K562 (cell line): Measurements from ENCODE around the gene NRTN. TPM values are rescaled to one million over a fixed set of nuclear protein-coding genes. Genes with fewer than 3 reads are reported as not detected.

Source experiments
- FOXA1 ChIP-seq: fragments of 450-650 bp; IDR thresholded peaks from 2 replicates; pipeline ENCODE4 v1.6.1; 2016; ENCODE audit warnings: mild to moderate bottlenecking, borderline replicate concordance
- GABPB2 ChIP-seq: fragments of 250-450 bp; sonication (Bioruptor Pico); conservative IDR thresholded peaks from 2 replicates; pipeline ENCODE4 v1.5.1; 2021; ENCODE audit warnings: mild to moderate bottlenecking
- HCFC1 ChIP-seq: IDR thresholded peaks from 2 replicates; pipeline ENCODE4 v1.6.1; 2012; ENCODE audit warnings: low read depth, low read length, improper control_type of control experiment
- KLF13 ChIP-seq: fragments of 450-650 bp; IDR thresholded peaks from 2 replicates; pipeline ENCODE4 v1.6.1; 2016; ENCODE audit warnings: missing genetic modification characterization, low read depth, mild to moderate bottlenecking, missing compliant biosample characterization, moderate library complexity, borderline replicate concordance
- KLF6 ChIP-seq: fragments of 250-450 bp; sonication (Bioruptor Pico); IDR thresholded peaks from 2 replicates; pipeline ENCODE4 v1.4.0; 2020; ENCODE audit warnings: mild to moderate bottlenecking, moderate library complexity, borderline replicate concordance
- MCM7 ChIP-seq, 2 experiments: fragments of 450-650 bp; IDR thresholded peaks; 2 replicates each; pipeline ENCODE4 v1.6.1; 2016 to 2018
- NELFE ChIP-seq: IDR thresholded peaks from 2 replicates; pipeline ENCODE4 v1.6.1; 2011; ENCODE audit warnings: mild to moderate bottlenecking; ENCODE audit not compliant: insufficient read depth, insufficient read length
- NFIC ChIP-seq: fragments of 450-650 bp; IDR thresholded peaks from 2 replicates; pipeline ENCODE4 v1.6.1; 2017; ENCODE audit warnings: mild to moderate bottlenecking, inconsistent platforms
- POLR3G ChIP-seq: IDR thresholded peaks from 2 replicates; pipeline ENCODE4 v1.6.1; 2011; ENCODE audit not compliant: insufficient read length, insufficient replicate concordance; ENCODE audit errors: extremely low read depth
- SP1 ChIP-seq: sonication (generic); formaldehyde crosslinking; IDR thresholded peaks from 2 replicates; pipeline ENCODE4 v1.8.1; 2022; ENCODE audit warnings: mild to moderate bottlenecking, missing genetic modification reagents
- SRSF1 ChIP-seq: fragments of 200-400 bp; formaldehyde crosslinking; IDR thresholded peaks from 2 replicates; pipeline ENCODE4 v1.6.1; 2017; ENCODE audit warnings: mild to moderate bottlenecking, low read depth, low read length, moderate library complexity
- ZBTB8A ChIP-seq: fragments of 450-650 bp; IDR thresholded peaks from 2 replicates; pipeline ENCODE4 v1.6.1; 2018; ENCODE audit warnings: mild to moderate bottlenecking, moderate library complexity; ENCODE audit not compliant: partially characterized antibody
- ZNF124 ChIP-seq: sonication (generic); formaldehyde crosslinking; IDR thresholded peaks from 2 replicates; pipeline ENCODE4 v1.8.1; 2022; ENCODE audit warnings: missing genetic modification reagents
- polyA plus RNA-seq, 8 experiments: library from polyadenylated mRNA; depleted of rRNA in 4 of 8; stranded (reverse) in 5 of 8; unstranded in 3 of 8; fragments of >200 nt; fragmentation: Nextera tagmentation in 2 of 8; fragmentation: Illumina TruSeq in 1 of 8; extraction: Ambion mirVana in 2 of 8; extraction: Trizol in 1 of 8; gene quantifications; 2 replicates each; pipeline versions ENCODE4 v1.2.1 to v1.2.3, GENCODE V29; 2011 to 2014; ENCODE audit warnings: inconsistent platforms in 1 of 8, missing spikeins in 1 of 8
- total RNA-seq, 7 experiments: library from RNA; depleted of rRNA in 6 of 7; stranded (reverse); fragments of >200 nt in 6 of 7; fragmentation: Illumina TruSeq in 2 of 7; extraction: Trizol in 2 of 7; gene quantifications; 2 replicates each; pipeline versions ENCODE4 v1.2.1 to v1.2.3, GENCODE V29; 2011 to 2021; ENCODE audit warnings: low replicate concordance in 1 of 7
- TF ChIP-seq, protein P1 (sequence below): sonication (generic); formaldehyde crosslinking; IDR thresholded peaks from 2 replicates; pipeline ENCODE4 v1.8.0; 2022; ENCODE audit warnings: mild to moderate bottlenecking, missing genetic modification reagents
- TF ChIP-seq, protein P2 (sequence below): fragments of 450-650 bp; formaldehyde crosslinking; IDR thresholded peaks from 2 replicates; pipeline ENCODE4 v1.4.0; 2020; ENCODE audit warnings: mild to moderate bottlenecking, moderate library complexity
- TF ChIP-seq, protein P3 (sequence below): fragments of 450-650 bp; IDR thresholded peaks from 2 replicates; pipeline ENCODE4 v1.6.1; 2018; ENCODE audit warnings: mild to moderate bottlenecking, low read depth; ENCODE audit not compliant: partially characterized antibody
- TF ChIP-seq, protein P4 (sequence below), 2 experiments: fragments of 450-650 bp; IDR thresholded peaks; 2 replicates each; pipeline ENCODE4 v1.6.1; 2016

The NRTN gene
- total and polyA plus RNA-seq, 9 of the 15 experiments (the other 6 are each of a cell fraction or from before 2014, with no cell fraction given), result 0.62 to 8.1 (median 1.6) TPM; not detected in 2

DNA sequence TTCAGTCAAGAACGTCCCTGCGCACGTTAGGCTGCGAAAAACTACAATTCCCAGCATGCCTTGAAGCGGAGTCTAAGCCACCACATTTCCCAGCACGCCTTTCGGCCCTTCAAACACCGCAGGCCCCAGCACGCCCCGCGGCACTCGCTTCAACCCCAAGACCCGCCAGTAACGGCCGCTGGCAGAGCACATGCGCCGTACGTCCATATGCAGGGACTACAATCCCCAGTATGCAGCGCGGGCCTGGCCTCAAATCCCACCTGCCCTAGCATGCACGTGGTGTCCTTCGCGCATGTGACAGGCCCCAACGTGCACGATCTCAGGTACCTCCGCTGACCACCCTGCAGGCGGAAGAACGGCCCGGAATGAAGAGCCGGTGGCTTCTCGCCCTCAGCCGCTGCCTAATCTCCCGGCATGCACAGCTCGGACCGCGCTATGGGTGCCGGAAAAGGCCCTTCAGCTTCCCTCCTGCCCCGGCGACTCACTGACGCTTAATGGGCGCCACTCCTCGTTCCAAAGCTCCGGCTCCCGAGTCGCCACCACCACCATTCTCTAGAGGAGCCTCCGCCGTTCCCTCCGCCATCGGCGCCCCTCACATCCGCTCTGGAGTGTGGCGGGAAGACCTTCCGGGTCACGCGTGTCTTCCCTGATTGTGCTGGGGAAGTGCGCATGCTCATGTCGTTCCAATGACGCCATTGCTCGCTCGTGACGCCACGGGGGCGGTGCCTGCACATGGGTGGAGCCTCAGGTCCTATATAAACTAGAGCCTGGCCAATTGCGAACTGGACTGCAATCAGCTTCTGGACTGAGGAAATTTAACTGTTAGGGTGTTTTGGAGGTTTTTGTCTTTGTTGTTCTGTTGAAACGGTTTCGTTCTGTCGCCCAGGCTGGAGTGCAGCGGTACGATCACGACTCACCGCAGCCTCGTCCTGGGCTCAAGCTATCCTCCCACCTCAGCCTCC lies 14.0 kb upstream of the NRTN start, which contains the start of gene DUS3L (continued):
- TF ChIP-seq, protein P1, sequence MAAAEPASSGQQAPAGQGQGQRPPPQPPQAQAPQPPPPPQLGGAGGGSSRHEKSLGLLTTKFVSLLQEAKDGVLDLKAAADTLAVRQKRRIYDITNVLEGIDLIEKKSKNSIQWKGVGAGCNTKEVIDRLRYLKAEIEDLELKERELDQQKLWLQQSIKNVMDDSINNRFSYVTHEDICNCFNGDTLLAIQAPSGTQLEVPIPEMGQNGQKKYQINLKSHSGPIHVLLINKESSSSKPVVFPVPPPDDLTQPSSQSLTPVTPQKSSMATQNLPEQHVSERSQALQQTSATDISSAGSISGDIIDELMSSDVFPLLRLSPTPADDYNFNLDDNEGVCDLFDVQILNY (CRISPR knock-in tag), result peak; percentile 54; the same call in 1 of the 2 replicates
- TF ChIP-seq, protein P2, sequence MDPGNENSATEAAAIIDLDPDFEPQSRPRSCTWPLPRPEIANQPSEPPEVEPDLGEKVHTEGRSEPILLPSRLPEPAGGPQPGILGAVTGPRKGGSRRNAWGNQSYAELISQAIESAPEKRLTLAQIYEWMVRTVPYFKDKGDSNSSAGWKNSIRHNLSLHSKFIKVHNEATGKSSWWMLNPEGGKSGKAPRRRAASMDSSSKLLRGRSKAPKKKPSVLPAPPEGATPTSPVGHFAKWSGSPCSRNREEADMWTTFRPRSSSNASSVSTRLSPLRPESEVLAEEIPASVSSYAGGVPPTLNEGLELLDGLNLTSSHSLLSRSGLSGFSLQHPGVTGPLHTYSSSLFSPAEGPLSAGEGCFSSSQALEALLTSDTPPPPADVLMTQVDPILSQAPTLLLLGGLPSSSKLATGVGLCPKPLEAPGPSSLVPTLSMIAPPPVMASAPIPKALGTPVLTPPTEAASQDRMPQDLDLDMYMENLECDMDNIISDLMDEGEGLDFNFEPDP (CRISPR knock-in tag), result no peak
- TF ChIP-seq KLF6 (CRISPR knock-in tag), result 0 out of 2 replicates have a peak, but pooled peaks have one; percentile 51
- no peak for TF ChIP-seq ZBTB8A
- TF ChIP-seq GABPB2, result no peak; the same call in 1 of the 2 replicates
- TF ChIP-seq FOXA1, result no peak
- no peak for TF ChIP-seq ZNF124 (CRISPR knock-in tag)
- no peak; the same call in 1 of the 2 replicates for TF ChIP-seq KLF13 (tag)
- TF ChIP-seq SRSF1, result no peak
- TF ChIP-seq, protein P3, sequence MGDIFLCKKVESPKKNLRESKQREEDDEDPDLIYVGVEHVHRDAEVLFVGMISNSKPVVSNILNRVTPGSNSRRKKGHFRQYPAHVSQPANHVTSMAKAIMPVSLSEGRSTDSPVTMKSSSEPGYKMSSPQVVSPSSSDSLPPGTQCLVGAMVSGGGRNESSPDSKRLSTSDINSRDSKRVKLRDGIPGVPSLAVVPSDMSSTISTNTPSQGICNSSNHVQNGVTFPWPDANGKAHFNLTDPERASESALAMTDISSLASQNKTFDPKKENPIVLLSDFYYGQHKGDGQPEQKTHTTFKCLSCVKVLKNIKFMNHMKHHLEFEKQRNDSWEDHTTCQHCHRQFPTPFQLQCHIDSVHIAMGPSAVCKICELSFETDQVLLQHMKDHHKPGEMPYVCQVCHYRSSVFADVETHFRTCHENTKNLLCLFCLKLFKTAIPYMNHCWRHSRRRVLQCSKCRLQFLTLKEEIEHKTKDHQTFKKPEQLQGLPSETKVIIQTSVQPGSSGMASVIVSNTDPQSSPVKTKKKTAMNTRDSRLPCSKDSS, result no peak
- TF ChIP-seq, protein P4, sequence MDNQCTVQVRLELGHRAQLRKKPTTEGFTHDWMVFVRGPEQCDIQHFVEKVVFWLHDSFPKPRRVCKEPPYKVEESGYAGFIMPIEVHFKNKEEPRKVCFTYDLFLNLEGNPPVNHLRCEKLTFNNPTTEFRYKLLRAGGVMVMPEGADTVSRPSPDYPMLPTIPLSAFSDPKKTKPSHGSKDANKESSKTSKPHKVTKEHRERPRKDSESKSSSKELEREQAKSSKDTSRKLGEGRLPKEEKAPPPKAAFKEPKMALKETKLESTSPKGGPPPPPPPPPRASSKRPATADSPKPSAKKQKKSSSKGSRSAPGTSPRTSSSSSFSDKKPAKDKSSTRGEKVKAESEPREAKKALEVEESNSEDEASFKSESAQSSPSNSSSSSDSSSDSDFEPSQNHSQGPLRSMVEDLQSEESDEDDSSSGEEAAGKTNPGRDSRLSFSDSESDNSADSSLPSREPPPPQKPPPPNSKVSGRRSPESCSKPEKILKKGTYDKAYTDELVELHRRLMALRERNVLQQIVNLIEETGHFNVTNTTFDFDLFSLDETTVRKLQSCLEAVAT (IDR thresholded peaks at IDR 0.05), result peak in 1 of 2 experiments; percentile 44; a peak in 2 of 4 replicates
- TF ChIP-seq NFIC, result peak; percentile 55
- TF ChIP-seq HCFC1, result peak; percentile 96
- peak; percentile 96 for TF ChIP-seq SP1 (CRISPR knock-in tag)
- no peak for TF ChIP-seq NELFE
- TF ChIP-seq MCM7 (IDR thresholded peaks at IDR 0.05), result no peak
- no peak for TF ChIP-seq POLR3G
